ENCODE results near the gene SPINT1.

DNA sequence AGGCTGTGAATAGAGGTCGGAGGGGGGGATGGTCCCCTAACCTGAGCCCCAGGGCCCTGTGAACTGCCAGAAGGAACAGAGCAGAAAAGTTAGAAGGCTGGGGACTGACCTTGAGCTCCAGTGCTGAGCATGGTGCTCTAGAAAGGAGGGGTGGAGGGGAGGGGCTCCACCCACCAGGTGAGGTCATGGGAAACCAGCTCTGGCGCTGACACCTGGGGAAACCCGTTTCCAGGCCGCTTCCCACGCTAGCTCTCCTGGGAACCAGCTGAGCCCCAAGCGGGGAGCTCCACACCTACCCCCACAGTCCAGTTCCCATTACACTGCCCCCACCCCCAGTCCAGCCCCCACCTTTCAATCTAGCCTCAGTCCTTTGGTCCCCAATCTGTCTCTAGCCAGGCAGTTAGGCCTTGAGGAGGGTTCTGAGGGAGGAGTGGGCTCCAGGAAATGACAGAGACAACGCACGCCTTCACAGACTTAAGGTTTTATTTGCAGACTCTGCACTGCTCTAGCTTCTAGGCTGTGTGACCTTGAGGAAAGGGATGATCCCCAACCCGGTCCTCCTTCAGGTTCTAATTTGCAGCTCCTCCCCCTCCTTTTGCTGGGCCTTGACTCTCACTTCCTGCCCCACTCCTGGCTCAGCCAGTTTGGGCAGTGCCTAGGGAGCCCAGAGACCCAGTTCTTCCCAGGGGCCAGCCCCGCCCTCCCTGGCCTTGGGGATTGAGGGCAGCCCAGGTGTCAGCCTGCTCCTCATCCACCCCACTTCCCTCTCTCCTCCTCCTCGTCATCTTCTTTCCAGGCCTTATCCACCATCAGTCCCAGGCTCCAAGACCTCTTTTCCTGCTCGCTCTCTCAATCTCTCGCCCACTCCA, 28.1 kb downstream of the SPINT1 start:
- TF ChIP-seq CTCF (IDR thresholded peaks at IDR 0.05; ENCODE audit: low read depth, low read length): no peak
- TF ChIP-seq POLR2A (IDR thresholded peaks at IDR 0.05; ENCODE audit: extremely low read depth, insufficient read length): no peak
- no peak for TF ChIP-seq MYC (IDR thresholded peaks at IDR 0.05; ENCODE audit: low read depth, low read length)
- no peak for TF ChIP-seq MAX (IDR thresholded peaks at IDR 0.05; ENCODE audit: low read depth, low read length)

All from NB4 (cell line).